Stromal cell of bone marrow (primary cell): Measurements from ENCODE around the gene GNG7.
A peak's percentile ranks its signal among the peaks of the same experiment; 100 is the strongest.
"Not testable (repeated sequence)": the region's sequence is repeated elsewhere in the genome, so short reads cannot be mapped to it uniquely, and the experiment has no call there.

Source experiments
- DNase-seq: peaks from one replicate; pipeline ENCODE4 v3.0.0-alpha.2; 2012; ENCODE audit warnings: low read depth

Gene GNG7

GRCh38 chr19:2507109-2507508 lies 195.4 kb downstream of the GNG7 start:
- peak; percentile 25 for DNase-seq

DNA sequence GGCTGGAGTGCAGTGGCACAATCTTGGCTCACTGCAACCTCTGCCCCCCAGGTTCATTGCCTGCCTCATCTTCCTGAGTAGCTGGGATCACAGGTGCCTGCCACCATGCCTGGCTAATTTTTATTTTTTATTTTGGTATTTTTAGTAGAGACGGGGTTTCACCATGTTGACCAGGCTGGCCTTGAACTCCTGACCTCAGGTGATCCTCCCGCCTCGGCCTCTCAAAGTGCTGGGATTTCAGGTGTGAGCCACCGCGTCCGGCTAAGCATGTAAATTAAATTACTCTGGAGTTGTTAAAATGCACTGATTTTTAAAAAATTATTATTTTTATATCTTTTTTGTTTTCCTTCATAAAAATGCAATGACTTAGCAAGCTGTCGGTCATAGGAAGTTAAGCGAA lies 195.8 kb downstream of the GNG7 start:
- DNase-seq, result not testable (repeated sequence)

DNA sequence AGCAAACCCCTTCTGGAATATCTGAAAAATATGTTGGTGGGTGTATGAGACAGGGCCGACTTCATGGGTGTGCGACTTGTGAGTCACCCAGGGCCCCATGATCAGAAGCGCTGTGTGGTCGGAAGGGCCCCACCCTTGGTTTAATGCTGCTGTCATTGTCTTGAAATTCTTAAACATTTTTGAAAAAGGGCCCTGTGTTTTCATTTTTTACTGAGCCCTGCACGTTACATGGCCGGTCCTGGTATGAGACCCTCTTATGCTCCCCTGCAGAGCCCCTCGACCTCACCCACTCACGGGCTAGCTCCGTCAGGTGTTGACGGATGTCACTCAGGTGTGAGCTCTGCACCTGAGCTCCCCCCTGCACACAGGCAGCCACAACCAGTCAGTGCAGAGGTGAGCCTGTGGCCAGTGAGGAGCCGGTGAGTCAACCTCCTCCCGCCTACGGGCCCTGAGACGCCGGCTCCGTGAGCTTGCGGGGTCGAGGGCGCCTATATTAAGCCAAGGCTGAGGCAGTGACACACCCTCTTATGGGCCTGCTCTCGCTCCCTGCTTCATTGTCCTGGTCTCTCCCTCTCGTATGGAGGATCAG lies 198.9 kb downstream of the GNG7 start:
- DNase-seq, result peak; percentile 57

- no peak for DNase-seq
Observed at GRCh38 chr19:2500841-2501261, 201.6 kb downstream of the GNG7 start.

GRCh38 chr19:2500156-2500555 lies 202.3 kb downstream of the GNG7 start:
- no peak for DNase-seq

DNA sequence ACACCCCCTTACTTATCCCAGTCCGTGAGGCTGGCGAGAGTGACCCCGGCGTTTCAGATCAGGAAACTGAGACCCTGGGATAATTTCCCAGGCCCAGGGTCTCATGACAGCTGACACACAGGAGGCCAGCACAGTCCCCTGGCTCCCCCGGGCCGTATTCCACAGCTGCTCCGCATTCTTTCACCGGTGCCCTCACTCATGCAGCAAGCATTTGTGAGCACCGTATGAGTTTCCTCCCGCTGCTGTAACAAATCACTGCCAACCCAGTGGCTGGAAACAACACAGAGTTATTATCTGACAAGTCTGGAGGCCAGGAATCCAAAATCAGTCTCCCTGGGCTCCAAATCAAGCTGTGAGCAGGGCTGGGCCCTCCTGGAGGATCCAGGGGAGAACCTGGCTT lies 205.3 kb downstream of the GNG7 start:
- DNase-seq, result no peak

- DNase-seq, result no peak
Observed at GRCh38 chr19:2495651-2496316, 206.7 kb downstream of the GNG7 start.

DNA sequence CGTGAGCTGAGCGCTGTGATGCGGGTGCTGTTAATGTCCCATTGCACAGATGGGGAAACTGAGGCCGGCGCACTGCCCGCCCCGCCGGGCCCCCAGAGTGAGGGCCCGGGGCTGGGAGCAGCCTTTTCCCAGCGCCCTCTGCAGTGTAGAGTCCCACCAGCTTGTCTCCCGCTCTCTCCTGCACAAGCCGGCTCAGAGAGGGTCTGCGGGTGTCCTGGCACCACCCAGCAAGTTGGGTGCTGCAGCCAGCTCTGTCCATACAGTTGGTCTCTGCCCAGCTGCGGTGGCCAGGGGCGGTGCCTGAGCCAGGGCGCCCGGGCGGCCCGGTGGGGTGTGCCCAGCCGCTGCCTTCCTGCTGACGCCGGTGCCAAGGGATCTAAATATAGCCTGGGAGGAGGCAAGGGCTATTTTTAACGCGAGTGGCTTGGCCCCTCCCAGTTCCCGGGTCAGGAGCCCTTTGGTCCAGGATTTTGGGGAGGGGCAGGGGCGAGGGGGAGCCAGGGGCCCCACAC lies 207.3 kb downstream of the GNG7 start:
- DNase-seq, result no peak

- DNase-seq, result no peak
Observed at GRCh38 chr19:2494447-2495129, 207.9 kb downstream of the GNG7 start.

GRCh38 chr19:2494084-2494446 lies 208.4 kb downstream of the GNG7 start:
- DNase-seq, result no peak

DNA sequence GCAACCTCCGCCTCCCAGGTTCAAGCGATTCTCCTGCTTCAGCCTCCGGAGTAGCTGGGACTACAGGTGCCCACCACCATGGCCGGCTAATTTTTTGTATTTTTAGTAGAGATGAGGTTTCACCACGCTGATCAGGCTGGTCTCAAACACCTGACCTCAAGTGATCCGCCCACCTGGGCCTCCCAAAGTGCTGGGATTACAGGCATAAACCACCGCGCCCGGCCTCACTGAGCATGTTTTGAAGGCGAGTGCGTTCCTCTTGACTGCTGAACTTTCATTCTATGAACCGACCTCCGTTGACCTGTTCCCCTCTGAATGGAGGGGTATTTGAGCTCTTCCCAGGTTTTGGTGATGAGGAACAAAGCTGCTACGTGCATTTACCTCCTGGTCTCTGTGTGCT lies 209.0 kb downstream of the GNG7 start:
- not testable (repeated sequence) for DNase-seq

- DNase-seq, result no peak
Observed at GRCh38 chr19:2492870-2493269, 209.6 kb downstream of the GNG7 start.

GRCh38 chr19:2491130-2491801 lies 211.2 kb downstream of the GNG7 start:
- no peak for DNase-seq

- DNase-seq, result no peak
Observed at GRCh38 chr19:2490659-2491058, 211.8 kb downstream of the GNG7 start.

DNA sequence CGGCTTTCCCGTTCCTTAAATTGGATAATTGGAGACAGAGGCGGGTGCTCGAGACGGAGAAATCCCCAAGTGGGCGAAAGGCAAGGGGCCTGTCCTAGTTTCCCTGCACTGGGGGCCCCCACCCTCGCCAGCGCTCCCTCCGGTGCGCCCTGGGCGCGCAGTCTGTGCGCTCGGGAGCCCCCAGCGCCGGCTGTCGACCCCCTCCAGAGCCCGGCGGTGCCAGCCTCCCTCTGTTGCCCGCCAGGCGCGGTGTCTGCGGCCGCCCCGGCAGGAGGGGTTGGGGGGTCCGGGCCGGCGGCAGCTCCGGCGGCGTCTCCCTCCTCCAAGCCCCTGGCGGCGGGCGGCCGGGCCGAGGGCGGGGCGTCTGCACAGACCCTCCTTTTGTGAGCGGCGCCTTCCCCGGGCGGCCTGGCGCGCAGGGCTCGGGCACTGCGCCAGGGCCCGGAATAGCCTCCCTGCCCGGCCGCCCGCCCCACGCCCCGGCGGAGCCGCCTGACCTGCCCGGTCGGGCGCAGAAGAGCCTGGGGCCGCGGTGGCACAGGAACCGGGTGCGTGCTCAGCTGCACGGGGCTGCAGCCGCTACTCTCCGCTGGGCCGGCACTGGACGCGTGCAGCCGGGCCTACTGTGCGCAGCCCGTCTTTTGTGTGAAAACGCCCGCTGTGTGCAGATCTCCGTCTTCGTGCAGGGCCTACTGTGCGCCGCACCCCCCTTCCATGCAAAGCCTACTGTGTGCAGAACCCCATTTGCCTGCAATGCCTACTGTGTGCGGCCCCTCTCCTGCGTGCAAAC lies 213.4 kb downstream of the GNG7 start:
- DNase-seq, result no peak

DNA sequence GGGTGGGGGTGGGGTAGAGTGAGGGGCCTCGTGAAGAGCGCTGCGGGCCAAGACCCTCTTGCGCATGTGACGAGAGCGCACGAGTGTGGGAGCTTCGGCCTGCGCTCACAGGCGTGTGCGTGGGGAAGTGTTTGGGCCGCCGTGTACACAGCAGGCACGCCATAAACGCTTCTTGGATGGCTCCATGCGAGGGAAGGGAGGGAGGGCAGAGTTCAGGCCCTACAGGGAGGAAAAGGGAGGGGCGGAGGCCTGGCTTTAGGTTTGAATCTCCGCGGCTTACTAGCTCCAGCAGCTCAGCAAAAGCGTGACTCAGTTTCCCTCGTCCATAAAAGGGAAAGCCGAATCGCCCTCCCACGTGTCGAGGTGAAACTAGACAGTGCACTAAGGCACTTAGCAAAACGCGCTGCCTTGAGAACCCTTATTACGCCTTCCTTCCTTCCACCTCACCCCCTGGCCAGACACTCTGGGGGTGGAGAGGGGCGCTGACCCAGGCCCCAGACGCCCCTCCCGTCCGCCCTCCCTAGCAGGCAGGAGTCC lies 214.0 kb downstream of the GNG7 start:
- no peak for DNase-seq

GRCh38 chr19:2487842-2488241 lies 214.7 kb downstream of the GNG7 start:
- DNase-seq, result no peak

GRCh38 chr19:2487090-2487489 lies 215.4 kb downstream of the GNG7 start:
- DNase-seq, result no peak

GRCh38 chr19:2485428-2485827 lies 217.1 kb downstream of the GNG7 start:
- no peak for DNase-seq

DNA sequence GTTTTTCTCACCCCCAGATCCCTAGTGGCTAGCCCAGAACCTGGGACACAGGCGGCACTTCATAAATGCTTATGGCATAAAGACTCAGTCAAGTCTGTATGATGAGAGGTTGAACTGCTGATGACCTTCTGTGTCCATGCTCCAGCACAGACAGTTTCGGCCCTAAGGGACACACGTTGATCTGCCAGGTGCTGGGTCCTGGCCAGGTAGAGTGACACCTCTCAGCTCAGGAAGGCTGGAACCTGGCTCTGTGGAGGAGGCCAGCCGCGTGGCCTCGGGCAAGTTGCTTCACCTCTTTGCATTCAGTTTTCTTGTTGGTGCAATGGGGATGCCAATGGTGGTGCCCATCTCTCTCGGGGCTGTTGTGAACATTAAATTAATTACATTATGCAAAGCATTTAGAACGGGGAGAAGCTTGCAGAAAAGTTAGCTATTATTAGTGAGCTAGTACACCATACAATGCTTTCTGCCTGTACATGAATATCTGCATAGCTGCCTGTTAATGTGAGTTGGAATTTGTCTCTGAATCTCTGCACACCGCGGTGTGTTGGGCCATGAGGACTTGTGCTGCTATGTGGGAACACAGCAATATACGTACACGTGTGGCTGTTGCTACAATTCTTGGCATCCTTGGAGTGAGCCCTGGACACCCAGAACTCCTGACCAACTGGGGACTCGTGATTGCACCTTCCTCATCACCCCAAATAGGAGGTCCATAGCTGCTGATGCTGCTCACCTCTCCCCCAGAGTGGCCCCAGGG lies 218.1 kb downstream of the GNG7 start:
- DNase-seq, result no peak
